GM12864 (cell line): Measurements from ENCODE around the gene MS4A3.
"Not testable (repeated sequence)": the region's sequence is repeated elsewhere in the genome, so short reads cannot be mapped to it uniquely, and the experiment has no call there.

ENCODE experiments used
- DNase-seq: peaks from one replicate; pipeline ENCODE4 v3.0.0-alpha.2; 2011; ENCODE audit warnings: low read depth
- H3K4me3 ChIP-seq: 2 replicates; pipeline ENCODE4 v1.5.1; 2011; ENCODE audit warnings: mild to moderate bottlenecking, low read depth, low read length, control low read depth
- CTCF ChIP-seq: IDR thresholded peaks from 2 replicates; pipeline ENCODE4 v1.5.1; 2011; ENCODE audit warnings: low read depth, mild to moderate bottlenecking, moderate library complexity, low read length, control low read depth, inconsistent platforms; ENCODE audit errors: missing control alignments

The MS4A3 gene

GRCh38 chr11:60059052-60059451, 2.6 kb downstream of the MS4A3 start:
- no peak for DNase-seq
- H3K4me3 ChIP-seq = no peak overlapping the region
- no peak for TF ChIP-seq CTCF

GRCh38 chr11:60059521-60060240, 3.2 kb downstream of the MS4A3 start:
- H3K4me3 ChIP-seq = no peak overlapping the region
- no peak for DNase-seq
- TF ChIP-seq CTCF = no peak

GRCh38 chr11:60064111-60064510, 7.6 kb downstream of the MS4A3 start:
- no peak for DNase-seq
- TF ChIP-seq CTCF = no peak

GRCh38 chr11:60065801-60066200, 9.3 kb downstream of the MS4A3 start:
- no peak overlapping the region for H3K4me3 ChIP-seq
- no peak for DNase-seq
- no peak for TF ChIP-seq CTCF

More at GRCh38 chr11:60064111-60064510, 7.6 kb downstream of the MS4A3 start:
- no peak overlapping the region for H3K4me3 ChIP-seq

- no peak overlapping the region for H3K4me3 ChIP-seq
- DNase-seq = no peak
- no peak for TF ChIP-seq CTCF
Observed at GRCh38 chr11:60069450-60069849, 13.0 kb downstream of the MS4A3 start.

- not testable (repeated sequence) for H3K4me3 ChIP-seq, DNase-seq
Observed at GRCh38 chr11:60071644-60072043, 15.2 kb downstream of the MS4A3 start.

GRCh38 chr11:60077216-60077817, 20.9 kb downstream of the MS4A3 start:
- no peak for TF ChIP-seq CTCF
- no peak for DNase-seq
- H3K4me3 ChIP-seq = no peak overlapping the region
